ENCODE measurements around the gene CDX1.

The CDX1 gene

GRCh38 chr5:150189326-150189725 is 22.7 kb downstream of the CDX1 start:
- in situ Hi-C loops (cut with MboI; ENCODE audit: low sequenced_read_pairs, unreplicated experiment) = no loop called here
- no peak for TF ChIP-seq CTCF (IDR thresholded peaks at IDR 0.05; ENCODE audit: borderline replicate concordance, control extremely low read depth, extremely low read depth, insufficient read depth, missing control alignments)
- DNase-seq (ENCODE audit: low spot score) = no peak

GRCh38 chr5:150189728-150190502 is 23.3 kb downstream of the CDX1 start, which contains the start of gene SLC6A7:
SLC6A7 (plus strand) TSS chr5:150190062; CDS start chr5:150190328, 266 bp downstream.
- in situ Hi-C loops (cut with MboI; ENCODE audit: low sequenced_read_pairs, unreplicated experiment) = no loop called here
- DNase-seq (ENCODE audit: low spot score) = no peak
- no peak for TF ChIP-seq CTCF (IDR thresholded peaks at IDR 0.05; ENCODE audit: borderline replicate concordance, control extremely low read depth, extremely low read depth, insufficient read depth, missing control alignments)

DNA sequence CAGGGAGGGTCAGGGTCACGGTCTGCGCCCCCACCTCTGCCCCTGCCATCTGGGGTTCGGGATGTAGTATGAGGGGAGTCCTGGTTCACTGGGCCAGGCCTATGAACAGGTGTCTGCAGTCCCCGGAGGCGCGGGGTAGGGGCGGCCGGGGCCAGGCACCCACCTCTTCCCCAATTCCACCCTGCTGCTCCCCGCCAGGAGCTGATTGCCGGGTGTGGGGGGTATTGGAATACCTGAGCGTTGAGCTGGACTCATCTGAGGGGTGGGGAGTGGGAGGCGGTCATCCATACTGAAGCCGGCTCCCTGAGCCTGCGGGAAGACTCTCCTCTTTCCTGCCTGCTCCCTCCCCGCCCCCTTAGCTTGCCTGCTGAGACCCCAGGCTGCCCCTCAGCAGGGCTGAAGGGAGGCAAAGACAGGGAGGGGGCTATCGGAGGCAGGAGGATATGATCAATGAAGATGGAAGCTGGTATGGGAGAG is 24.0 kb downstream of the CDX1 start:
- in situ Hi-C loops (cut with MboI; ENCODE audit: low sequenced_read_pairs, unreplicated experiment) = no loop called here
- no peak for DNase-seq (ENCODE audit: low spot score)
- TF ChIP-seq CTCF (IDR thresholded peaks at IDR 0.05; ENCODE audit: borderline replicate concordance, control extremely low read depth, extremely low read depth, insufficient read depth, missing control alignments) = no peak

DNA sequence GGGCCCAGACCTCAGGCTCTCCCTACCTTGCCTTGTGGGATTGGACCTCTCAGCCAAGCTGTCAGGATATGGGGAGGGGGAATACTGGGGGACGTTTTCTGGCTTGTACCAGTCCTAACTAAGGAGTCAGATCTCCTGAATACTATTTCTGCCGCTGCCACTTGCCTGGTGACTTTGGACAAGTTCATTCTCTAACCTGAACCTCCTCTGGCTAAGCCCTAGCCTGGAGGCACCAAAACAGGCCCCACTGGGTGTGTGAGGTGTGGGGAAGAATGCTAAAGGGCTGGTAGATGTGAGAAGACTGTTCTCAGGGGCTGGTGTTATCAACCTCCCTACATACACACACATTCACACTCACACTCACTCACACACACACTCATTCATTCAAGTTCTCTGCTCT is 24.4 kb downstream of the CDX1 start:
- DNase-seq (ENCODE audit: low spot score) = no peak
- no peak for TF ChIP-seq CTCF (IDR thresholded peaks at IDR 0.05; ENCODE audit: borderline replicate concordance, control extremely low read depth, extremely low read depth, insufficient read depth, missing control alignments)
- in situ Hi-C loops (cut with MboI; ENCODE audit: low sequenced_read_pairs, unreplicated experiment) = no loop called here

DNA sequence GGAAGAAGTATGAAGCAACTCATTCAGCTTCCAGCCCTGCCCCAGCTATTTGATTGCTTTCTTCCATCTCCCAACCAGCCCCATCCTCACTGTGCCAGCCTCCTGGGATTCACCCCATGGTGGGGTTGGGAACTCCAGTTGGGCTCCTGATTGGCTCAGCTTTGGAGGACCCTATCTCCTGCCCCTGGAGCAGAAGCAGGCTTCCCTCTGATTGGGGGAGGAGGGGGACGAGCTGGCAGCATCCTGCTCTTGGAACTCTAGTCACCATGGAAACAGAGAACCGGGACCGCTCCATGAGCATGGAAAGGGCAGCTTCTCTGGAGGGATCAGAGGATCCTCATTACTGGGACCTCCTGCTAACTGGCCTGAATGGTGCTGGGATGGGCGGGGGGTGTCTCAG is 25.9 kb downstream of the CDX1 start:
- DNase-seq (ENCODE audit: low spot score) = no peak
- in situ Hi-C loops (cut with MboI; ENCODE audit: low sequenced_read_pairs, unreplicated experiment) = no loop called here
- TF ChIP-seq CTCF (IDR thresholded peaks at IDR 0.05; ENCODE audit: borderline replicate concordance, control extremely low read depth, extremely low read depth, insufficient read depth, missing control alignments) = no peak

GRCh38 chr5:150195736-150196485 is 29.3 kb downstream of the CDX1 start:
- no peak for TF ChIP-seq CTCF (IDR thresholded peaks at IDR 0.05; ENCODE audit: borderline replicate concordance, control extremely low read depth, extremely low read depth, insufficient read depth, missing control alignments)
- no peak for DNase-seq (ENCODE audit: low spot score)
- in situ Hi-C loops (cut with MboI; ENCODE audit: low sequenced_read_pairs, unreplicated experiment) = no loop called here
